A549 (cell line): ENCODE measurements around the gene KIF16B. TPM values are rescaled to one million over a fixed set of nuclear protein-coding genes. Genes with fewer than 3 reads are reported as not detected.

Experiments used
- ATAC-seq, 2 experiments: fragments of 200-7000 bp in 1 of 2; fragments of >200 bp in 1 of 2; cut with Nextera tagmentation in 1 of 2; cut with Tn5 transposase in 1 of 2; 3 replicates each; pipeline versions ENCODE4 v1.8.0 to v1.9.1; 2018 to 2020; ENCODE audit warnings: mild to moderate bottlenecking in 1 of 2, moderate library complexity in 1 of 2
- CTCF ChIA-PET: fragments of 300-600 bp; sonication (Branson Sonifier 250); formaldehyde crosslinking; extraction: SDS; loops from one replicate; lab custom pipeline; 2021; ENCODE audit warnings: antibody characterized with exemption, inconsistent platforms; lab: Yijun Ruan, JAX
- POLR2A ChIA-PET: fragments of 350-600 bp; formaldehyde crosslinking; extraction: SDS; loops from one replicate; lab custom pipeline; 2021; ENCODE audit warnings: antibody characterized with exemption, inconsistent platforms; lab: Yijun Ruan, JAX
- DNase-seq, 2 experiments: peaks; one replicate each; pipeline versions ENCODE4 v3.0.0 to v3.0.0-alpha.2; 2011 to 2016; ENCODE audit warnings: low read depth in 1 of 2, low spot score in 1 of 2
- FAIRE-seq: peaks from 2 replicates; lab custom pipeline; 2011; peaks lifted over from hg19 to GRCh38; lab: Jason Lieb, UNC
- H3K27ac ChIP-seq, 2 experiments: fragments of >200 bp; sonication (Bioruptor Twin); formaldehyde crosslinking; 3 replicates each; pipeline ENCODE4 v1.5.1; 2016 to 2017
- H3K4me1 ChIP-seq: fragments of >200 bp; sonication (Bioruptor Twin); formaldehyde crosslinking; 3 replicates; pipeline ENCODE4 v1.6.1; 2016
- H3K4me2 ChIP-seq: fragments of >200 bp; sonication (Bioruptor Twin); formaldehyde crosslinking; 3 replicates; pipeline ENCODE4 v1.6.1; 2016
- H3K4me3 ChIP-seq: fragments of >200 bp; sonication (Bioruptor Twin); formaldehyde crosslinking; 3 replicates; pipeline ENCODE4 v1.5.1; 2016
- H3K9me3 ChIP-seq: fragments of >200 bp; sonication (Bioruptor Twin); formaldehyde crosslinking; 3 replicates; pipeline ENCODE4 v1.6.1; 2016
- CBX2 ChIP-seq: fragments of 200-600 bp; sonication (generic); IDR thresholded peaks from 2 replicates; pipeline ENCODE4 v1.6.1; 2016; ENCODE audit warnings: low read depth, mild to moderate bottlenecking, borderline replicate concordance
- CBX8 ChIP-seq: fragments of 200-600 bp; sonication (generic); IDR thresholded peaks from 2 replicates; pipeline ENCODE4 v1.6.1; 2016
- CEBPB ChIP-seq, 2 experiments: fragments of >200 bp in 1 of 2; sonication (Bioruptor Twin) in 1 of 2; formaldehyde crosslinking in 1 of 2; IDR thresholded peaks; 2 replicates each; pipeline ENCODE4 v1.6.1; 2012 to 2016
- E2F6 ChIP-seq: IDR thresholded peaks from 2 replicates; pipeline ENCODE4 v1.6.1; 2012; ENCODE audit warnings: low read depth, borderline replicate concordance
- ESRRA ChIP-seq: fragments of 150-350 bp; IDR thresholded peaks from 2 replicates; pipeline ENCODE4 v1.6.1; 2014; ENCODE audit warnings: mild to moderate bottlenecking, low read length, borderline replicate concordance
- FOSB ChIP-seq: fragments of 250-450 bp; sonication (Bioruptor Pico); IDR thresholded peaks from 2 replicates; pipeline ENCODE4 v1.5.0; 2020; ENCODE audit warnings: mild to moderate bottlenecking, moderate library complexity
- FOXS1 ChIP-seq: fragments of 250-450 bp; sonication (Bioruptor Pico); IDR thresholded peaks from 2 replicates; pipeline ENCODE4 v1.5.0; 2020; ENCODE audit warnings: mild to moderate bottlenecking, moderate library complexity
- GATA3 ChIP-seq: IDR thresholded peaks from 2 replicates; pipeline ENCODE4 v1.6.1; 2012; ENCODE audit warnings: borderline replicate concordance
- HDAC2 ChIP-seq: fragments of 200-600 bp; sonication (generic); IDR thresholded peaks from 2 replicates; pipeline ENCODE4 v1.6.1; 2016
- HEYL ChIP-seq: fragments of 250-450 bp; sonication (Bioruptor Pico); IDR thresholded peaks from 2 replicates; pipeline ENCODE4 v1.8.0; 2021; ENCODE audit warnings: mild to moderate bottlenecking, moderate library complexity
- HMGXB4 ChIP-seq: fragments of 250-450 bp; sonication (Bioruptor Pico); IDR thresholded peaks from 2 replicates; pipeline ENCODE4 v1.5.0; 2021; ENCODE audit warnings: mild to moderate bottlenecking, moderate library complexity, borderline replicate concordance
- HOXB13 ChIP-seq: fragments of 250-450 bp; sonication (Bioruptor Pico); IDR thresholded peaks from 2 replicates; pipeline ENCODE4 v1.5.0; 2020; ENCODE audit warnings: low read depth, mild to moderate bottlenecking, moderate library complexity
- KDM5A ChIP-seq: fragments of 200-600 bp; sonication (generic); IDR thresholded peaks from 2 replicates; pipeline ENCODE4 v1.6.1; 2016; ENCODE audit warnings: antibody characterized with exemption, mild to moderate bottlenecking
- MAFK ChIP-seq: fragments of 450-650 bp; IDR thresholded peaks from 2 replicates; pipeline ENCODE4 v1.6.1; 2014; ENCODE audit not compliant: partially characterized antibody
- MYC ChIP-seq: IDR thresholded peaks from 2 replicates; pipeline ENCODE4 v1.6.1; 2012; ENCODE audit warnings: mild to moderate bottlenecking, inconsistent platforms, low read length, improper control_type of control experiment, borderline replicate concordance
- RCOR1 ChIP-seq: fragments of 150-350 bp; IDR thresholded peaks from 2 replicates; pipeline ENCODE4 v1.6.1; 2014; ENCODE audit warnings: antibody characterized with exemption, low read length, low read depth
- SMC3 ChIP-seq: fragments of >200 bp; sonication (Bioruptor Twin); formaldehyde crosslinking; IDR thresholded peaks from 3 replicates; pipeline ENCODE4 v1.6.1; 2018; ENCODE audit warnings: inconsistent platforms
- TFCP2L1 ChIP-seq: fragments of 250-450 bp; sonication (Bioruptor Pico); IDR thresholded peaks from 2 replicates; pipeline ENCODE4 v1.5.0; 2021; ENCODE audit warnings: mild to moderate bottlenecking
- TP53 ChIP-seq: fragments of 250-450 bp; sonication (Bioruptor Pico); IDR thresholded peaks from 2 replicates; pipeline ENCODE4 v1.5.0; 2021; ENCODE audit warnings: mild to moderate bottlenecking, moderate library complexity
- USF2 ChIP-seq: fragments of 450-650 bp; IDR thresholded peaks from 2 replicates; pipeline ENCODE4 v1.6.1; 2014; ENCODE audit warnings: antibody characterized with exemption
- ZC3H11A ChIP-seq: fragments of 450-650 bp; IDR thresholded peaks from 2 replicates; pipeline ENCODE4 v1.6.1; 2014; ENCODE audit warnings: antibody characterized with exemption, mild to moderate bottlenecking
- ZFP36 ChIP-seq: fragments of 450-650 bp; IDR thresholded peaks from 2 replicates; pipeline ENCODE4 v1.6.1; 2014; ENCODE audit warnings: borderline replicate concordance; ENCODE audit not compliant: partially characterized antibody
- ZSCAN20 ChIP-seq: fragments of 250-450 bp; sonication (Bioruptor Pico); IDR thresholded peaks from 2 replicates; pipeline ENCODE4 v1.8.0; 2022; ENCODE audit warnings: mild to moderate bottlenecking, moderate library complexity
- WGBS: methylation state at CpG from one replicate; pipeline ENCODE4 v1.1.6; 2017; ENCODE audit errors: missing lambda C conversion rate; 5-methylcytosine and 5-hydroxymethylcytosine counted together
- polyA minus RNA-seq: library from RNA; depleted of rRNA, polyadenylated mRNA; stranded (reverse); fragments of >200 nt; gene quantifications from 2 replicates; pipeline ENCODE4 v1.2.3, GENCODE V29; 2011; rRNA and poly(A)+ RNA removed
- polyA plus RNA-seq, 4 experiments: library from polyadenylated mRNA; depleted of rRNA in 3 of 4; stranded (reverse); fragments of >200 nt; fragmentation: RNase III in 1 of 4; extraction: RNeasy Plus Mini Kit Qiagen cat#74134 plus additional on column Dnase treatment in 1 of 4; gene quantifications; 2 replicates in 3 of 4; 3 replicates in 1 of 4; pipeline ENCODE4 v1.2.3, GENCODE V29; 2011 to 2017
- TF ChIP-seq, protein P1 (sequence below): fragments of >200 bp; sonication (Bioruptor Twin); formaldehyde crosslinking; IDR thresholded peaks from 3 replicates; pipeline ENCODE4 v1.6.1; 2016
- TF ChIP-seq, protein P2 (sequence below): fragments of 250-450 bp; sonication (Bioruptor Pico); IDR thresholded peaks from 2 replicates; pipeline ENCODE4 v1.5.0; 2020; ENCODE audit warnings: low read depth, mild to moderate bottlenecking, moderate library complexity
- TF ChIP-seq, protein P3 (sequence below): fragments of >200 bp; sonication (Bioruptor Twin); formaldehyde crosslinking; IDR thresholded peaks from 3 replicates; pipeline ENCODE4 v1.5.1; 2016

The KIF16B gene
- polyA plus RNA-seq (2011; rRNA removed) (23.3 and 27.4 TPM in 2 replicates), polyA plus RNA-seq (2017; fragmentation: RNase III; extraction: RNeasy Plus Mini Kit Qiagen cat#74134 plus additional on column Dnase treatment) (12.1 to 14.1 TPM (median 13.8 TPM) in 3 replicates), polyA minus RNA-seq (20.2 and 24.1 TPM in 2 replicates)
- polyA plus RNA-seq (2012; cell fraction: cytosol; rRNA removed) = 6.1 and 7.1 TPM in 2 replicates
- 9.5 and 12.0 TPM in 2 replicates for polyA plus RNA-seq (2012; cell fraction: nucleus; rRNA removed)

DNA sequence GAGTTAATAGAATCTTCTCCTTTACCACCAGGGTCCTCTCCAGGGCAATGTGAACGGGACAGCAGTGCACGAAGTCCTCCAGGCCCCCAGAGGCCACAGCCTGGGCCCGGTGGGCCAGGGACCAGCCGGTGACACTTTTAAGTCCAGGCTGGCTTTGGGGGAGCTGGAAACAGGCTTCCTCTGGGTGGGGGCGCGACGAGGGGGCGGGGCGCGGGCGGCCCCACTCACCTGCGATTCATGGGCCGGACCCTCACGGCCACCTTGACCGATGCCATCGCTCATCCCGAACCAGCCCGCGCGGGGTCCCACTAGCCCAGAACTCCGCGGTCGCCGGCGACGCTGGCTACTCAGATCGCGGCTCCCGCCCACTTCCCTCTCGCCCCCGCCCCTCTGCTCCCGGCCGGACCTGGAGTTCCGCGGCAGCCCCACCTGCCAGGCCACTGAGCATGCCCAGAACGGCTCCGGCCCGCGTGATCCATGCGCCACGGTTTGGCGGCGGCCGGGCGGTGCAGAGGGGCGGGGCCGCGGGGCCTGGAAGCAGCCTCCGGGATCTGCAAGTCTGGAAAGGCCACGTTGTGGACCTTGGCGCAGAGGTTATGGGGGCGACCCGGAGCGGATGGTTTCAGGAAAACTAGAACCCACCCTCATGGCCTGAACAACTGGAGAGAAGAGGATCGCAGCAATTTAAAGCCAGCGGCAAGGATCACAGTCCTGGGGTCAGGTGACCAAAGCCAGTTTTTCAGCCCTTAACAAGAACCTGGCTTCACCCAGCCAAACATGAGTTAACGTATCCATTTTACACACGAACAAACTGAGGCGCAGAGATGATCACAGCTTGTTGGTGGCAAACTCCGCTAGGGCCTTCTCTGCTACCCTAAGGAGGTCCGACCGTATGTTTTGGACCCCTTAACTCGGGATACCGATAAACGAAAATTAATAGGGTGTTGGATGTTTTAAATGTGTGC lies at the start of gene KIF16B:
Gene KIF16B, minus strand, starts transcription at position 448 of the 965 bp plus-strand sequence. Its CDS starts 173 bp downstream, at position 275.
- DNase-seq (peak; percentile 85 to 96), ATAC-seq (peak; percentile 75 to 85), FAIRE-seq (peak; percentile 70)
- Histone ChIP-seq H3K27ac (peak within 1 kb of the TSS; percentile 90 to 92), H3K9me3 (no peaks in the 10 kb centered on the region), H3K4me1 (peaks cover 29% of the 10 kb centered on the region), H3K4me2 (peak within 1 kb of the TSS; percentile 85), H3K4me3 (peak within 1 kb of the TSS; percentile 63)
- POLR2A ChIA-PET = interaction anchor here (0.6 to 1.7 kb wide), 3 partner anchors 33 to 45 kb away, joined by 3 to 5 read pairs (median 4); no protein-coding TSS in a partner anchor
- CTCF ChIA-PET = interaction anchor here (0.7 to 2.8 kb wide), 4 partner anchors 17 to 55 kb away, joined by 3 to 14 read pairs (median 3); no protein-coding TSS in a partner anchor
- 1% methylated on average over 26 of the region's 65 CpGs for WGBS
- TF ChIP-seq ZFP36 (no peak), RCOR1 (peak; percentile 85; the same call in 1 of the 2 replicates), E2F6 (peak; percentile 57; the same call in 1 of the 2 replicates), USF2 (peak; percentile 78), SMC3 (peak; percentile 26; the same call in 2 of the 3 replicates), HEYL (CRISPR knock-in tag) (no peak), MAFK (no peak), HMGXB4 (CRISPR knock-in tag) (no peak), HDAC2 (peak; percentile 100), CBX8 (no peak), TP53 (no peak), GATA3 (peak; percentile 50; the same call in 1 of the 2 replicates), FOSB (CRISPR knock-in tag) (no peak), TFCP2L1 (CRISPR knock-in tag) (no peak), ZSCAN20 (CRISPR knock-in tag) (no peak), HOXB13 (CRISPR knock-in tag) (no peak), KDM5A (no peak), ZC3H11A (no peak), MYC (peak; percentile 79; the same call in 1 of the 2 replicates), FOXS1 (CRISPR knock-in tag) (no peak), CEBPB (IDR thresholded peaks at IDR 0.05) (no peak), ESRRA (no peak), CBX2 (no peak)
- TF ChIP-seq, protein P1, sequence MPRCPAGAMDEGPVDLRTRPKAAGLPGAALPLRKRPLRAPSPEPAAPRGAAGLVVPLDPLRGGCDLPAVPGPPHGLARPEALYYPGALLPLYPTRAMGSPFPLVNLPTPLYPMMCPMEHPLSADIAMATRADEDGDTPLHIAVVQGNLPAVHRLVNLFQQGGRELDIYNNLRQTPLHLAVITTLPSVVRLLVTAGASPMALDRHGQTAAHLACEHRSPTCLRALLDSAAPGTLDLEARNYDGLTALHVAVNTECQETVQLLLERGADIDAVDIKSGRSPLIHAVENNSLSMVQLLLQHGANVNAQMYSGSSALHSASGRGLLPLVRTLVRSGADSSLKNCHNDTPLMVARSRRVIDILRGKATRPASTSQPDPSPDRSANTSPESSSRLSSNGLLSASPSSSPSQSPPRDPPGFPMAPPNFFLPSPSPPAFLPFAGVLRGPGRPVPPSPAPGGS = peak; percentile 81; the same call in 2 of the 3 replicates
- TF ChIP-seq, protein P2, sequence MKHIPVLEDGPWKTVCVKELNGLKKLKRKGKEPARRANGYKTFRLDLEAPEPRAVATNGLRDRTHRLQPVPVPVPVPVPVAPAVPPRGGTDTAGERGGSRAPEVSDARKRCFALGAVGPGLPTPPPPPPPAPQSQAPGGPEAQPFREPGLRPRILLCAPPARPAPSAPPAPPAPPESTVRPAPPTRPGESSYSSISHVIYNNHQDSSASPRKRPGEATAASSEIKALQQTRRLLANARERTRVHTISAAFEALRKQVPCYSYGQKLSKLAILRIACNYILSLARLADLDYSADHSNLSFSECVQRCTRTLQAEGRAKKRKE (CRISPR knock-in tag) = no peak
- TF ChIP-seq, protein P3, sequence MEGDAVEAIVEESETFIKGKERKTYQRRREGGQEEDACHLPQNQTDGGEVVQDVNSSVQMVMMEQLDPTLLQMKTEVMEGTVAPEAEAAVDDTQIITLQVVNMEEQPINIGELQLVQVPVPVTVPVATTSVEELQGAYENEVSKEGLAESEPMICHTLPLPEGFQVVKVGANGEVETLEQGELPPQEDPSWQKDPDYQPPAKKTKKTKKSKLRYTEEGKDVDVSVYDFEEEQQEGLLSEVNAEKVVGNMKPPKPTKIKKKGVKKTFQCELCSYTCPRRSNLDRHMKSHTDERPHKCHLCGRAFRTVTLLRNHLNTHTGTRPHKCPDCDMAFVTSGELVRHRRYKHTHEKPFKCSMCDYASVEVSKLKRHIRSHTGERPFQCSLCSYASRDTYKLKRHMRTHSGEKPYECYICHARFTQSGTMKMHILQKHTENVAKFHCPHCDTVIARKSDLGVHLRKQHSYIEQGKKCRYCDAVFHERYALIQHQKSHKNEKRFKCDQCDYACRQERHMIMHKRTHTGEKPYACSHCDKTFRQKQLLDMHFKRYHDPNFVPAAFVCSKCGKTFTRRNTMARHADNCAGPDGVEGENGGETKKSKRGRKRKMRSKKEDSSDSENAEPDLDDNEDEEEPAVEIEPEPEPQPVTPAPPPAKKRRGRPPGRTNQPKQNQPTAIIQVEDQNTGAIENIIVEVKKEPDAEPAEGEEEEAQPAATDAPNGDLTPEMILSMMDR = no peak
